H9 (cell line): ENCODE measurements around the gene SRA1. TPM values are rescaled to one million over a fixed set of nuclear protein-coding genes. Genes with fewer than 3 reads are reported as not detected.

Experiments used
- DNase-seq: peaks from one replicate; pipeline ENCODE4 v3.0.0-alpha.2; 2017
- H2AFZ ChIP-seq: one replicate; pipeline ENCODE4 v1.6.1; 2013; ENCODE audit warnings: mild to moderate bottlenecking, low read length, control low read depth, moderate library complexity
- H2AK5ac ChIP-seq: 2 replicates; pipeline ENCODE4 v1.6.1; 2013; ENCODE audit warnings: low read length, control low read depth, mixed read lengths; ENCODE audit not compliant: insufficient read length
- H2BK120ac ChIP-seq: one replicate; pipeline ENCODE4 v1.6.1; 2013; ENCODE audit warnings: low read depth, mild to moderate bottlenecking, low read length, control low read depth, inconsistent platforms; ENCODE audit not compliant: poor library complexity, severe bottlenecking
- H2BK12ac ChIP-seq: 2 replicates; pipeline ENCODE4 v1.6.1; 2013; ENCODE audit warnings: low read length, control low read depth, mixed read lengths, low read depth; ENCODE audit not compliant: insufficient read length
- H2BK15ac ChIP-seq: 2 replicates; pipeline ENCODE4 v1.6.1; 2013; ENCODE audit warnings: low read depth, low read length, control low read depth
- H2BK20ac ChIP-seq: one replicate; pipeline ENCODE4 v1.6.1; 2013; ENCODE audit warnings: low read depth, mild to moderate bottlenecking, low read length, control low read depth, inconsistent platforms; ENCODE audit not compliant: poor library complexity, severe bottlenecking
- H2BK5ac ChIP-seq: 2 replicates; pipeline ENCODE4 v1.6.1; 2013; ENCODE audit warnings: low read length, control low read depth, mixed read lengths; ENCODE audit not compliant: insufficient read length
- H3K14ac ChIP-seq: 2 replicates; pipeline ENCODE4 v1.6.1; 2013; ENCODE audit warnings: low read length, control low read depth; ENCODE audit not compliant: insufficient read depth
- H3K18ac ChIP-seq: 2 replicates; pipeline ENCODE4 v1.6.1; 2013; ENCODE audit warnings: low read depth, mild to moderate bottlenecking, mixed read lengths, low read length, control low read depth; ENCODE audit not compliant: insufficient read length
- H3K23ac ChIP-seq: 2 replicates; pipeline ENCODE4 v1.6.1; 2013; ENCODE audit warnings: low read length, control low read depth, mixed read lengths, low read depth; ENCODE audit not compliant: insufficient read length
- H3K23me2 ChIP-seq: 2 replicates; pipeline ENCODE4 v1.6.1; 2013; ENCODE audit warnings: low read depth, mild to moderate bottlenecking, mixed read lengths, low read length, control low read depth; ENCODE audit not compliant: insufficient read length, poor library complexity, severe bottlenecking
- H3K27ac ChIP-seq: 2 replicates; pipeline ENCODE4 v1.5.1; 2013; ENCODE audit warnings: low read length, control low read depth, mixed read lengths, low read depth; ENCODE audit not compliant: insufficient read length
- H3K27me3 ChIP-seq: 2 replicates; pipeline ENCODE4 v1.6.1; 2013; ENCODE audit warnings: low read length, control low read depth, inconsistent platforms; ENCODE audit not compliant: insufficient read depth
- H3K4ac ChIP-seq: 2 replicates; pipeline ENCODE4 v1.6.1; 2013; ENCODE audit warnings: low read depth, mild to moderate bottlenecking, control low read depth, inconsistent platforms, low read length, moderate library complexity
- H3K4me1 ChIP-seq: 2 replicates; pipeline ENCODE4 v1.6.1; 2013; ENCODE audit warnings: low read length, control low read depth, inconsistent platforms; ENCODE audit not compliant: insufficient read depth
- H3K4me2 ChIP-seq: 2 replicates; pipeline ENCODE4 v1.6.1; 2013; ENCODE audit warnings: low read length, control low read depth, mixed read lengths; ENCODE audit not compliant: insufficient read length, insufficient read depth
- H3K56ac ChIP-seq: 2 replicates; pipeline ENCODE4 v1.6.1; 2013; ENCODE audit warnings: low read depth, mild to moderate bottlenecking, mixed read lengths, low read length, control low read depth; ENCODE audit not compliant: insufficient read length
- H3K79me1 ChIP-seq: 2 replicates; pipeline ENCODE4 v1.6.1; 2013; ENCODE audit warnings: low read depth, mild to moderate bottlenecking, moderate library complexity, low read length, control low read depth, inconsistent platforms; ENCODE audit not compliant: insufficient read depth, poor library complexity, severe bottlenecking
- H3K79me2 ChIP-seq: 2 replicates; pipeline ENCODE4 v1.6.1; 2013; ENCODE audit warnings: low read length, control low read depth, inconsistent platforms; ENCODE audit not compliant: insufficient read depth
- H3K9ac ChIP-seq: 2 replicates; pipeline ENCODE4 v1.6.1; 2013; ENCODE audit warnings: low read length, control low read depth, mixed read lengths; ENCODE audit not compliant: insufficient read length; ENCODE audit errors: extremely low read depth
- H3K9me3 ChIP-seq: one replicate; pipeline ENCODE4 v1.6.1; 2013; ENCODE audit warnings: low read depth, low read length, inconsistent platforms; ENCODE audit not compliant: control insufficient read depth
- H3T11ph ChIP-seq: one replicate; pipeline ENCODE4 v1.6.1; 2013; ENCODE audit warnings: mild to moderate bottlenecking, low read length, control low read depth, inconsistent platforms
- H4K20me1 ChIP-seq: one replicate; pipeline ENCODE4 v1.6.1; 2013; ENCODE audit not compliant: control insufficient read depth, insufficient read length, insufficient read depth
- H4K5ac ChIP-seq: 2 replicates; pipeline ENCODE4 v1.6.1; 2013; ENCODE audit warnings: low read depth, mild to moderate bottlenecking, mixed read lengths, low read length, control low read depth; ENCODE audit not compliant: insufficient read length
- H4K8ac ChIP-seq: replicated peaks from 2 replicates; pipeline ENCODE4 v1.6.1; 2013; ENCODE audit warnings: low read length, control low read depth, mixed read lengths, low read depth; ENCODE audit not compliant: insufficient read length
- H4K91ac ChIP-seq: 2 replicates; pipeline ENCODE4 v1.6.1; 2013; ENCODE audit warnings: low read depth, mild to moderate bottlenecking, moderate library complexity, mixed read lengths, low read length, control low read depth; ENCODE audit not compliant: insufficient read length
- H3K27ac Mint-ChIP-seq, 3 experiments: 2 replicates in 2 of 3; 3 replicates in 1 of 3; pipeline ENCODE4 v1.8.0; 2020 to 2021; ENCODE audit warnings: mixed read lengths in 3 of 3, mild to moderate bottlenecking in 1 of 3, moderate library complexity in 1 of 3
- H3K27me3 Mint-ChIP-seq: 2 replicates; pipeline ENCODE4 v1.8.0; 2021; ENCODE audit warnings: low read depth, mild to moderate bottlenecking, moderate library complexity, mixed read lengths
- H3K36me3 Mint-ChIP-seq, 3 experiments: 2 replicates in 2 of 3; 3 replicates in 1 of 3; pipeline ENCODE4 v1.8.0; 2020 to 2021; ENCODE audit warnings: low read depth in 3 of 3, mixed read lengths in 3 of 3; ENCODE audit not compliant: insufficient read depth in 1 of 3
- H3K4me1 Mint-ChIP-seq, 2 experiments: 2 replicates each; pipeline ENCODE4 v1.8.0; 2020; ENCODE audit warnings: mixed read lengths in 2 of 2
- H3K4me3 Mint-ChIP-seq, 2 experiments: 2 replicates in 1 of 2; 3 replicates in 1 of 2; pipeline ENCODE4 v1.8.0; 2020 to 2021; ENCODE audit warnings: mild to moderate bottlenecking in 2 of 2, mixed read lengths in 2 of 2, moderate library complexity in 1 of 2
- H3K9me3 Mint-ChIP-seq, 2 experiments: 2 replicates in 1 of 2; 3 replicates in 1 of 2; pipeline ENCODE4 v1.8.0; 2020; ENCODE audit warnings: mild to moderate bottlenecking in 2 of 2, mixed read lengths in 2 of 2, moderate library complexity in 1 of 2
- WGBS: extraction: QIAGEN DNeasy Blood & Tissue Kit; methylation state at CpG from one replicate; pipeline ENCODE4 v1.1.7; 2013; ENCODE audit warnings: missing lambda C conversion rate, low lambda C conversion rate, mixed read lengths; ENCODE audit not compliant: insufficient read length; ENCODE audit errors: extremely low coverage; 5-methylcytosine and 5-hydroxymethylcytosine counted together
- total RNA-seq: library from RNA; stranded (reverse); gene quantifications from 2 replicates; pipeline ENCODE4 v1.2.1, GENCODE V29; 2021
- TF ChIP-seq, protein P1 (sequence below): fragments of 200-600 bp; sonication (generic); conservative IDR thresholded peaks from 3 replicates; pipeline ENCODE4 v1.8.0; 2021; ENCODE audit warnings: antibody characterized with exemption, mild to moderate bottlenecking

Gene SRA1
- total RNA-seq, 1 experiment from 2014 or later = 49.3 TPM

DNA sequence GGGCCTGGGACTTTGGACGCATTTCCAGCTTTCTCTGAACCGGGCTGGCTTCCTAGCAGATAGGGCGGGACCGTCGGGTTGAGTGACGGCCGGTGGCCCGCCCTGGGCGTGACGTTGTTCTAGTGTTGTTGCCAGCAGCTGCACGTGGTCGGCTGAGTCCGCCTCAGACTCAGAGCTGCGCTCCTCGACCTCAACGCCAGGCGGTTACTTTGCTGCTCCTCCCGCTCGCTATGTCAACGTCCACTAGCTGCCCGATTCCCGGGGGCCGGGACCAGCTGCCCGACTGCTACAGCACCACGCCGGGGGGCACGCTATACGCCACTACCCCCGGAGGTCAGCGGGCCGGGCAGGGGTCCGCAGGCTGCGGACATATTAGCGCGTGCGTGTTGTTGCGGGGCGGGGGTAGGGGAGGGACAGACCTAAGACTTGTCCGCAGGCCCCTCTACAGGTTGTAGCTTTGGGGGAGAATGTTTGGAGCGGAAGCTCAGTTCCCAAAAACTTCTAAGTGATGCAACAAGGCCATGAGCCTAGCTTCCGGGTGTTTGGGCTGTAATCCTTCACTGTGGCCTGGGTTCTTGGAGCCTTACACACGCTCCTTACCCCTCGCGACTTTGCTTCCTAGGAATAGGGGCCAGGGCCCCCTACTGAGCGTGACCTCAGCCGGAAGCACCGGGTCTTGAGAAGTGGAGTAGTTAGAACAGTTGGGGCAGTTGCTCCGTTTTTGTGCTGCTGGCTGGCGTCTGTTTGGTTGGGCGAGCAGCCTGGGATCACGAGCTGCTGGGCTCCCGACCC lies 9.6 kb downstream of the SRA1 start, which contains the start of gene EIF4EBP3:
Gene EIF4EBP3, plus strand, starts transcription at position 155 of the 792 bp plus-strand sequence. Its CDS starts 76 bp downstream, at position 231.
- Mint-ChIP-seq H3K36me3 (peaks cover 19 to 65% (median 37%) of the 10 kb centered on the region in 3 experiments; a peak in 6 of 7 replicates), H3K27me3 (no peaks in the 10 kb centered on the region), H3K9me3 (no peaks in the 10 kb centered on the region), H3K27ac (peak within 1 kb of the TSS; percentile 95 to 99 (median 99); a peak in 6 of 7 replicates), H3K4me1 (peaks cover 23 to 26% of the 10 kb centered on the region in 2 experiments), H3K4me3 (peak within 1 kb of the TSS; percentile 73 to 79)
- Histone ChIP-seq H3K9ac (peak within 1 kb of the TSS; percentile 17), H3K14ac (peak within 1 kb of the TSS; percentile 51), H2BK5ac (no peak within 1 kb of the TSS), H2BK12ac (no peak within 1 kb of the TSS), H3K56ac (no peak within 1 kb of the TSS), H4K91ac (no peak within 1 kb of the TSS), H4K20me1 (no peaks in the 10 kb centered on the region), H3K4me2 (peak within 1 kb of the TSS; percentile 81), H3K9me3 (no peaks in the 10 kb centered on the region), H2AK5ac (no peak within 1 kb of the TSS), H4K8ac (no peak within 1 kb of the TSS), H2AFZ (no peak within 1 kb of the TSS), H2BK15ac (no peak within 1 kb of the TSS), H3K23me2 (peaks cover 7% of the 10 kb centered on the region), H3K27ac (peak within 1 kb of the TSS; percentile 19), H4K5ac (no peak within 1 kb of the TSS), H3T11ph (no peak within 1 kb of the TSS), H3K4me1 (0 out of 2 replicates have a peak, but pooled peaks cover 7% of the 10 kb centered on the region), H3K23ac (no peak within 1 kb of the TSS), H3K4ac (no peak within 1 kb of the TSS; the same call in 1 of the 2 replicates), H2BK120ac (no peak within 1 kb of the TSS), H3K27me3 (no peaks in the 10 kb centered on the region), H2BK20ac (no peak within 1 kb of the TSS), H3K18ac (peak within 1 kb of the TSS; percentile 65), H3K79me2 (no peaks in the 10 kb centered on the region), H3K79me1 (no peaks in the 10 kb centered on the region)
- TF ChIP-seq, protein P1, sequence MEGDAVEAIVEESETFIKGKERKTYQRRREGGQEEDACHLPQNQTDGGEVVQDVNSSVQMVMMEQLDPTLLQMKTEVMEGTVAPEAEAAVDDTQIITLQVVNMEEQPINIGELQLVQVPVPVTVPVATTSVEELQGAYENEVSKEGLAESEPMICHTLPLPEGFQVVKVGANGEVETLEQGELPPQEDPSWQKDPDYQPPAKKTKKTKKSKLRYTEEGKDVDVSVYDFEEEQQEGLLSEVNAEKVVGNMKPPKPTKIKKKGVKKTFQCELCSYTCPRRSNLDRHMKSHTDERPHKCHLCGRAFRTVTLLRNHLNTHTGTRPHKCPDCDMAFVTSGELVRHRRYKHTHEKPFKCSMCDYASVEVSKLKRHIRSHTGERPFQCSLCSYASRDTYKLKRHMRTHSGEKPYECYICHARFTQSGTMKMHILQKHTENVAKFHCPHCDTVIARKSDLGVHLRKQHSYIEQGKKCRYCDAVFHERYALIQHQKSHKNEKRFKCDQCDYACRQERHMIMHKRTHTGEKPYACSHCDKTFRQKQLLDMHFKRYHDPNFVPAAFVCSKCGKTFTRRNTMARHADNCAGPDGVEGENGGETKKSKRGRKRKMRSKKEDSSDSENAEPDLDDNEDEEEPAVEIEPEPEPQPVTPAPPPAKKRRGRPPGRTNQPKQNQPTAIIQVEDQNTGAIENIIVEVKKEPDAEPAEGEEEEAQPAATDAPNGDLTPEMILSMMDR = peak; percentile 64
- DNase-seq = peak; percentile 99
- no CpG with 5 or more reads among the region's 52 CpGs for WGBS
